HG02884 (cell line): ENCODE results near the gene CELF4.
A peak's percentile ranks its signal among the peaks of the same experiment; 100 is the strongest.

Experiments used
- ATAC-seq: cut with Tn5 transposase; IDR thresholded peaks from one replicate; pipeline ENCODE4 v1.9.1; 2021; ENCODE audit warnings: mild to moderate bottlenecking, moderate library complexity; ENCODE audit not compliant: unreplicated experiment

The CELF4 gene

DNA sequence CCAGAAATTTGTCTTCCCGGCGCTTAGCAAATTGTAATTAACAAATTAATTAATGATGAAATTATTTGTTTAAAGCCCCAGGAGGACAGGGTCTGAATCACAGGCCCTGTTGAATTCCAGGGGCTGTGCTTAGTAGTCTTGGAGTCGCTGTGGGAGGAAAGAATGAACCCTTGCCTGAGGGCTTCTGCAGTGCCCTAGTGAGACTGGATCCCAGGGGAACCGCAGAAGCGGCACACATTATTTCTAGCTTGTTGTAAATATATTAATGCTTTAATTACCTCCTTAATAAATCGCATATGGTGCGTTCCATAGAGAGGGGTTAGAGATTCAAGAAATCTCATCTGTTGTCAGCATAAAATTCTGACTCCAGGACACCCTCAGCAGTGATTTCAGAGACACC, 235.4 kb downstream of the CELF4 start:
- ATAC-seq: no peak

GRCh38 chr18:37328946-37329719, 236.5 kb downstream of the CELF4 start:
- no peak for ATAC-seq

DNA sequence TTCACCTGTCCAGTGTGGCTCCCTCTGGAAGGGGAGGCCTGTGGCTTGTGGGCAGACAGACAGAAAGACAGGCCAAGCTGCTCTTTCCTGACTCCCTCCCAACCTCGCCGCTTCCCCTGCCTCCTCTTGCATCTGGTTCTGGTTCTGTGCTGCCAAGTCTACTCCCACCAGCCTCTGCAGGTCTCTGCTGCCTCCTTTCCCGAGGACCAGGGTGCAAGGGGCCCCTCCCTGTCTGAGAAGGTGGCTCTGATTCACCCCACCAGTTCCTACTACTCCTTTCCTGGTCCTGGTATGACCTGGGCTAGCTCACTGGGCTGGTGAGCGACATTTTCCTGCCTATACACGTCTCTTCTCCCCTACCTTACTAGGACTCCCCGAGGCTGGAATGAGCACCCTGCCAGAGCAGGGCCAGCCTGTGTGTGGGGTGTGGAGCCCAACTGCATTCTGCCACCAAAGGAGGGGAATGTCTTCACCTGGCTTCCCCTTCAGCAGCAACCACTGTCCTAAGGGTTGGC, 238.5 kb downstream of the CELF4 start:
- no peak for ATAC-seq

DNA sequence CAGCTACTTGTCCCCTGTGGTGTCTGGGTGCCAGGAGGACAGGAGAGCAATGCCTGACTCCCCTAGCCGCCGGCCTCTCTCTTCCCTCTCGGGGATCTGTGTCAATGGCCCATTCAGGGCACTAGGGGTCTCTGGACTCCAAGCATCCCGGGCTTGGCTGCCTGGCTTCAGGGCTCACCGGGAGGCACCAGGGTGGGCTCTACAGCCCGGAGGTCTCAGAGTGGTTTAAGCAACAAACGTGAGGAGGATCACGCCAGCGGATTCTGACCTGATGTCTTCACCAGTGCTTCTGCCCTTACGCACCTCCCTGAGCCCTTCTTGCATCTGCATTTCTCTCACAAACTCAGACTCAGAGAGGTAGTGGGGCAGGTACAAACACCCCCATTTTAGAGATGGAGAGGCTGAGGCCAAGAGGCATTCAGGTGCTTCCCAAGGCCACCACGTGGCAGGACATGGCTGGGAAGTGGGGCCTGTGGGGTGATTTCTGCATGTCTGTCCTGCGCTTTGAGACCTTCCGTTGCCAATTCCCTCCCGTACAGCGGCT, 243.0 kb downstream of the CELF4 start:
- ATAC-seq: peak; percentile 84

- no peak for ATAC-seq
Measured at GRCh38 chr18:37321582-37322491, 243.8 kb downstream of the CELF4 start.

GRCh38 chr18:37320317-37320716, 245.3 kb downstream of the CELF4 start:
- no peak for ATAC-seq

DNA sequence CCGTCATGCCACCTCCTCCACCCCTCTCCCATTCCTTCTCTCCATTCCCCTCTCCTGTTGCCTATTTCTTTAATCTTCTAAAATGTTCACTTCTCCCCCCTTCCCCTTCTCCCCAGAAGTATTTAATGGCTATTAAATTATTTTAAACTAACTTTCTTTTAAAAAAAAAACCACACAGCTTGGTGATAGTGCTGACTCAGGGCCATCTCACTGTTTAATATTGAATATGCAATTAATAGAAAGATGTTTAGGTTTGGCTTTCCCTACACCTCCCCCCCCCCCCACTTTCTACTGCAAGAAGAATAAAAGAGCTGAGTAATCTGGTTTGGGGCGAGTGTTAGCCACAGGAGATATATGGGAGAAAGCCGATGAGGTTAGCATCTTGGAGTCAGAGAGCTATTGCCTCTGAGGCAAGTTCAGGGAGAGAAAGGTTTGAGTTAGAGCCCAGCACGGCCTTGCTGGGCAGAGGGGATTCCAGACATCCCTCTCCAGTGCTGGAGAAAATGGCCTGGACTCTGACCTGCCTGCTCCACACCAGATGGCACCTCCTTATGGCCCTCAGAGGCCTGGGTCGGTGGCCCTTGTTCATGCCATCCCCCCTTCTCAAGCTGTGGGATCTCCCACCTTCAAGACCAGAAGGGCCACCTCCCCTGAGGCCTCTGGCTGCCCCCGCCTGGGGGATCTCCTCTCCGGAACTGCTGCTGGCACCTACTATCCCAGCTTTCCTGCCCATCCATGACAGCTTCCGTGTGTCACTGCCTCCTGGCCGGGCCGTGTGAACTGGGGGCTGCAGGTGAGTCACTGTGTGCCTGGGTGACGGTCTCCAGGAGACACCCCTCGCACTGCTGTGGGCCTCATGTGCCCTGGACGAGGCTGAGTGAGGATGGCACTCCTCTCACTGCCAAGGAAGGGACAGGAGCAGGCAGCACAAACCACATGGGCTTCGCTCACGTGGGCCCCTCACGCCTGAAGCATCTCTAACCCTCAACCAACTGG, 246.9 kb downstream of the CELF4 start:
- no peak for ATAC-seq

GRCh38 chr18:37317486-37317885, 248.1 kb downstream of the CELF4 start:
- no peak for ATAC-seq

- ATAC-seq: no peak
Measured at GRCh38 chr18:37316468-37316867, 249.1 kb downstream of the CELF4 start.

GRCh38 chr18:37315935-37316334, 249.7 kb downstream of the CELF4 start:
- no peak for ATAC-seq

DNA sequence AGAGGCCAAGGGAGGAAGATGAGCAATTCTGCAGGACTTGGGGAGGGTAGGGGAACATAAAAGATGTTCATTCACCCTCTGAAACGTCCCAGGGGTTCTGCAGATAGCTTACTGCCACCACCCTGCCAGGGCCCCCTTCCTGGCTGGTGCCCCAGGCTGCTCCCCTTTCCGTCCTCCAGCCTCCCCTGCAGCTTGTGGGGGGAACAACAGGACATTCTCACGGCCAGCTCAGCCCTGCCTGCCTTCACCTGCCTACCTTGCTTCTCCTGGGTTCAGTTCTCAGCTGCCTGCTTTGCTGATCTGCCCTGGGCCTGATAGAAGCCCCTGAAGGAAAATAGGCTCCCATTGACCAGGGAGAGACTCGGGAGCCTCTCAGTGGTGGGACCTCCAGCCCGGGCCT, 251.1 kb downstream of the CELF4 start:
- ATAC-seq: no peak

GRCh38 chr18:37313624-37314023, 252.0 kb downstream of the CELF4 start:
- no peak for ATAC-seq

GRCh38 chr18:37309861-37310260, 255.7 kb downstream of the CELF4 start:
- no peak for ATAC-seq

GRCh38 chr18:37309059-37309458, 256.5 kb downstream of the CELF4 start:
- ATAC-seq: no peak

- no peak for ATAC-seq
Measured at GRCh38 chr18:37307181-37307580, 258.4 kb downstream of the CELF4 start.

DNA sequence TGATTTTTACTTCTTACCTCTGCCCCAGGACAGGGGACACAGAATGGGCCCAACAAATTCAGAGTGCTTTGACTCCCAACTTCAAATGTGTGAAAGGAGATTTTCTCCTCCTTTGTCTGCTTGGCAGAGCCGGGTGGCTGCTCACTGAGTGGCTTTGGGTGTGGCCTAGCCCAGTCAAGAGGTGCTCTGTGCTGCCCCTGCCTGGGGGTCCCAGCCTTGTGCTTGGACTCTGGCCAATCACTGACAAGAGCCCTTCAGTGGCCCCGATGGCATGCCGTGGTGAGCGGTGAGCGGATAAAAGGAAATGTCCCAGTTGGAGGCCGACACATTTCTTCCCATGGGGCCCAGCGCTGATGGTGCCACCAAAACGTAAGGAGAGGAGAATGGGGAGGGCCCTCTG, 259.2 kb downstream of the CELF4 start:
- ATAC-seq: no peak

DNA sequence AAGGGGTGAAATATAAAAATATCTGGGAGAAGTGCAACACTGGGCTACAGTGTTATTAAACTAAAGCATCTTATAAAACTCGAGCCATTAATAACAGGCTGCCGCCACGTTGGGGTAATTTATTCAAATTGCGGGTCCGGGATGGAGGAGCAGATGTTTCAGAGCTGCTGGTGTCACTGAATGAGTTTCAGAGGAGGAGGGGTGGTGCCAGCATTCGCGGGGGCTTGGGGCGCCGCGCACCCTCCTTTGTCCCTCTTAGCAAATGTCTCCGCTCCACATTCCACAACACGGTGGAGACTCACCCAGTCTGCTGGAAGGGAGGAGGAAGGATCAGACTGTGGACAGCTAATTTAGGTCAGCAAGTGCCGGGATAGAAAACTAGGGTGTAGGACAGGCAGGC, 260.5 kb downstream of the CELF4 start:
- ATAC-seq: no peak

GRCh38 chr18:37304012-37304680, 261.5 kb downstream of the CELF4 start:
- no peak for ATAC-seq

DNA sequence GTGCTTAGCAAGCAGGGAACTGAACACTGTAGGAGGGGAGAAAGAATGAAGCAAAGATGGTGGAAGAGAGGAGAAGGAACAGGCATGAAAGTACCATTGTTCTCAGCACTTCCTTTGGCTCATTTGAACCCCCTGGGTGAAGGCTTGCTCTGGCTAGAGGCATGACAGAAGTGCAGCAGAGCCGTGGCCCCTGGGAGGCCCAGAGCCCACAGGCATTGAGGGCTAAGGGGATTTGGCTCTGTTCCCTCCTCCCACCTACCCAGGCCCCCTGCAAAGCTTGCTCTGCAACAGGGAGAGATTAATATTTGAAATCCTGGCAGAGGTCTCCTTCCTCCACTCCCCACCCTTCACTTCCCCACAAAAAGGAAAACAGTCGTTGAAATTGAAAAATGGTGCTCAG, 262.6 kb downstream of the CELF4 start:
- no peak for ATAC-seq

DNA sequence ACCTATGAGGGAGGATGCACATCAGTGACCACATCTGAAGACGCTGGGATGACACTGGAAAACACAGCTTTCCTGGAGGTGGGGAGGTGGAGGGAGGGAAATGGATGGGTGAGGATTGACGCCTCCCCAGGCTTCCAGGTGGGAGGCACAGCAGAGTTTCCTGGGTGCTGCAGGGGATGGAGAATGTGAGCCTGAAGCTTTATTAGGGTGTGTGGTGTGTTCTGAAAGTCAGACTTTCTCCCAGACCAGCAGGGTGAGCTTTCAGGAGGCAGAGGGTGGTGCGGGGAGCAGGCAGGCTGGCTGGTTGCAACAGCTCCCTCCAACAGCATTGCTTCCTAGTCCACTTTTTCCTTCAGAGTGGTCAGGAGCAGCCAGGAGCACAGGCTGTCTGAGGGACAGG, 263.1 kb downstream of the CELF4 start:
- ATAC-seq: no peak
